Measurements from ENCODE around the gene FNDC3B. TPM values are rescaled to one million over a fixed set of nuclear protein-coding genes. Genes with fewer than 3 reads are reported as not detected.

FNDC3B gene
- total and polyA plus RNA-seq, 9 of the 15 experiments (the other 6 are each of a cell fraction or from before 2014, with no cell fraction given): 7.0 to 35.8 (median 16.2) TPM

GRCh38 chr3:172036541-172037215, 2.7 kb upstream of the FNDC3B start (continued):
- no peak for TF ChIP-seq TSHZ1 (CRISPR knock-in tag; IDR thresholded peaks at IDR 0.05)
- no peak for TF ChIP-seq GTF2A2 (tag; IDR thresholded peaks at IDR 0.05)
- no peak for TF ChIP-seq RBM14 (IDR thresholded peaks at IDR 0.05; ENCODE audit: borderline replicate concordance, insufficient read depth, low read depth, low read length)
- TF ChIP-seq NR2C1 (IDR thresholded peaks at IDR 0.05): no peak
- TF ChIP-seq NR2C1 (tag; IDR thresholded peaks at IDR 0.05): 0 out of 2 replicates have a peak, but pooled peaks have one; percentile 14
- TF ChIP-seq RFX7 (CRISPR knock-in tag; IDR thresholded peaks at IDR 0.05): no peak
- no peak for TF ChIP-seq SIX5 (IDR thresholded peaks at IDR 0.05; ENCODE audit: borderline replicate concordance in 1 of 2, insufficient read depth in 1 of 2, low read depth in 1 of 2, low read length in 2 of 2)
- TF ChIP-seq ZNF592 (IDR thresholded peaks at IDR 0.05): peak; percentile 45; the same call in 1 of the 2 replicates
- TF ChIP-seq NFE2 (IDR thresholded peaks at IDR 0.05; ENCODE audit: low read depth): peak; percentile 68
- no peak for TF ChIP-seq ESRRA (IDR thresholded peaks at IDR 0.05; ENCODE audit: borderline replicate concordance, low read depth)
- no peak for TF ChIP-seq SNRNP70 (optimal IDR thresholded peaks at IDR 0.05; ENCODE audit: low read depth, low read length)
- TF ChIP-seq EHMT2 (IDR thresholded peaks at IDR 0.05): peak; percentile 60; the same call in 1 of the 2 replicates
- peak; percentile 47; the same call in 1 of the 2 replicates for TF ChIP-seq JUND (IDR thresholded peaks at IDR 0.05; ENCODE audit: borderline replicate concordance, low read depth, low read length)
- peak; percentile 57; the same call in 1 of the 3 replicates for TF ChIP-seq JUND (tag; IDR thresholded peaks at IDR 0.05; ENCODE audit: borderline replicate concordance, low read depth, low read length)
